Esophagus muscularis mucosa (tissue), 4 donors: Measurements from ENCODE around the gene SUPT4H1. TPM values are rescaled to one million over a fixed set of nuclear protein-coding genes. Genes with fewer than 3 reads are reported as not detected.
"Not testable (repeated sequence)": the region's sequence is repeated elsewhere in the genome, so short reads cannot be mapped to it uniquely, and the experiment has no call there.

Experiments
- DNase-seq: peaks from one replicate; pipeline ENCODE4 v3.0.0-alpha.2; 2017; ENCODE audit errors: extremely low spot score
- H3K27ac ChIP-seq, 4 donors: fragments of 200-600 bp; sonication (generic); replicated peaks in 1 of 4; 1 replicate in 3 of 4; 2 replicates in 1 of 4; pipeline ENCODE4 v1.5.1; 2016 to 2019; ENCODE audit warnings: mild to moderate bottlenecking in 1 of 4
- H3K27me3 ChIP-seq, 4 donors: fragments of 200-600 bp; sonication (generic); one replicate each; pipeline versions ENCODE4 v1.5.1 to v1.6.0; 2016 to 2019
- H3K36me3 ChIP-seq, 4 donors: fragments of 200-600 bp; sonication (generic); one replicate each; pipeline ENCODE4 v1.5.1; 2016 to 2019
- H3K4me1 ChIP-seq, 4 donors: fragments of 200-600 bp; sonication (generic); one replicate each; pipeline ENCODE4 v1.5.1; 2016 to 2019
- H3K4me3 ChIP-seq, 4 donors: fragments of 200-600 bp; sonication (generic); 1 replicate in 2 of 4; 2 replicates in 2 of 4; pipeline ENCODE4 v1.5.1; 2016 to 2019; ENCODE audit warnings: mild to moderate bottlenecking in 4 of 4, moderate library complexity in 1 of 4
- H3K9me3 ChIP-seq, 4 donors: fragments of 200-600 bp; sonication (generic); 1 replicate in 3 of 4; 2 replicates in 1 of 4; pipeline ENCODE4 v1.5.1; 2016 to 2019
- EP300 ChIP-seq: sonication (generic); formaldehyde crosslinking; IDR thresholded peaks from one replicate; pipeline ENCODE4 v1.6.1; 2017; ENCODE audit warnings: antibody characterized with exemption
- POLR2A ChIP-seq: fragments of 450-650 bp; IDR thresholded peaks from one replicate; pipeline ENCODE4 v1.6.1; 2017; ENCODE audit warnings: antibody characterized with exemption, moderate library complexity, mild to moderate bottlenecking, low read depth
- POLR2AphosphoS5 ChIP-seq, 2 donors: sonication (generic); formaldehyde crosslinking; IDR thresholded peaks; one replicate each; pipeline ENCODE4 v1.6.1; 2017; ENCODE audit warnings: antibody characterized with exemption in 2 of 2
- WGBS: methylation state at CpG from one replicate; pipeline ENCODE4 v1.1.5; 2018; 5-methylcytosine and 5-hydroxymethylcytosine counted together
- intact Hi-C: fragments of 100-400 bp; cut with DNase I; formaldehyde crosslinking; loops from one replicate; pipeline ENCODE4 v1.15.1; 2023
- total RNA-seq, 4 donors: library from RNA; depleted of rRNA; stranded (reverse); fragments of >200 nt; gene quantifications; one replicate each; pipeline versions ENCODE4 v1.1.0 to v1.2.1, GENCODE V29; 2016
- TF ChIP-seq, protein P1 (sequence below), 3 experiments: fragments of 200-600 bp in 2 of 3; fragments of 450-650 bp in 1 of 3; sonication (generic) in 2 of 3; IDR thresholded peaks; one replicate each; pipeline ENCODE4 v1.5.1; 2017 to 2019; ENCODE audit warnings: antibody characterized with exemption in 3 of 3, mild to moderate bottlenecking in 2 of 3, moderate library complexity in 1 of 3

Gene SUPT4H1
- total RNA-seq, 4 donors from 2014 or later: 35.3 to 59.6 (median 47.0) TPM

DNA sequence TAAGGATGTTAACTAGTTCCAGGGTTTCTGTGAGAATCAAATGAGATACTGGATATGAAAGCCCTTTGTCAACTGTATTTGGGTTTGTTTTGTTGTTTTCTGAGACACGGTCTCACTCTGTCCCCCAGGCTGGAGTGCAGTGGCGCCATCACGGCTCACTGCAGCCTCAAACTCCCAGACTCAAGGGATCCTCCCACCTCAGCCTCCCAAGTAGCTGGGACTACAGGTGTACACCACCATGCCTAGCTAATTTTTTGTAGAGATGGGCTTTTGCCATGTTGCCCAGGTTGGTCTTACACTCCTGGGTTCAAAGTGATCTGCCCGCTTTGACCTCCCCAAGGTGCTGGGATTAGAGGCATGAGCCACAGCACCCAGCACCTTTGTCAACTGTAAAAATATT, 8.9 kb downstream of the SUPT4H1 start:
- WGBS: 97% methylated on average over 4 of the region's 4 CpGs
- no peak overlapping the region for H3K27ac ChIP-seq
- no peak overlapping the region for H3K4me3 ChIP-seq
- intact Hi-C loops: loop anchor here (10.0 kb wide), 1 partner anchor 328 kb away; no protein-coding TSS in a partner anchor
- H3K4me1 ChIP-seq: peaks cover 0 to 25% (median 11%) of the 10 kb centered on the region in 4 donors
- H3K27me3 ChIP-seq: no peaks in the 10 kb centered on the region
- peaks cover 38 to 52% (median 47%) of the 10 kb centered on the region in 4 donors for H3K36me3 ChIP-seq
- DNase-seq: no peak
- no peaks in the 10 kb centered on the region for H3K9me3 ChIP-seq
- TF ChIP-seq EP300: no peak
- no peak for TF ChIP-seq POLR2AphosphoS5 (IDR thresholded peaks at IDR 0.05)
- TF ChIP-seq, protein P1, sequence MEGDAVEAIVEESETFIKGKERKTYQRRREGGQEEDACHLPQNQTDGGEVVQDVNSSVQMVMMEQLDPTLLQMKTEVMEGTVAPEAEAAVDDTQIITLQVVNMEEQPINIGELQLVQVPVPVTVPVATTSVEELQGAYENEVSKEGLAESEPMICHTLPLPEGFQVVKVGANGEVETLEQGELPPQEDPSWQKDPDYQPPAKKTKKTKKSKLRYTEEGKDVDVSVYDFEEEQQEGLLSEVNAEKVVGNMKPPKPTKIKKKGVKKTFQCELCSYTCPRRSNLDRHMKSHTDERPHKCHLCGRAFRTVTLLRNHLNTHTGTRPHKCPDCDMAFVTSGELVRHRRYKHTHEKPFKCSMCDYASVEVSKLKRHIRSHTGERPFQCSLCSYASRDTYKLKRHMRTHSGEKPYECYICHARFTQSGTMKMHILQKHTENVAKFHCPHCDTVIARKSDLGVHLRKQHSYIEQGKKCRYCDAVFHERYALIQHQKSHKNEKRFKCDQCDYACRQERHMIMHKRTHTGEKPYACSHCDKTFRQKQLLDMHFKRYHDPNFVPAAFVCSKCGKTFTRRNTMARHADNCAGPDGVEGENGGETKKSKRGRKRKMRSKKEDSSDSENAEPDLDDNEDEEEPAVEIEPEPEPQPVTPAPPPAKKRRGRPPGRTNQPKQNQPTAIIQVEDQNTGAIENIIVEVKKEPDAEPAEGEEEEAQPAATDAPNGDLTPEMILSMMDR (IDR thresholded peaks at IDR 0.05): no peak
- no peak for TF ChIP-seq POLR2A

DNA sequence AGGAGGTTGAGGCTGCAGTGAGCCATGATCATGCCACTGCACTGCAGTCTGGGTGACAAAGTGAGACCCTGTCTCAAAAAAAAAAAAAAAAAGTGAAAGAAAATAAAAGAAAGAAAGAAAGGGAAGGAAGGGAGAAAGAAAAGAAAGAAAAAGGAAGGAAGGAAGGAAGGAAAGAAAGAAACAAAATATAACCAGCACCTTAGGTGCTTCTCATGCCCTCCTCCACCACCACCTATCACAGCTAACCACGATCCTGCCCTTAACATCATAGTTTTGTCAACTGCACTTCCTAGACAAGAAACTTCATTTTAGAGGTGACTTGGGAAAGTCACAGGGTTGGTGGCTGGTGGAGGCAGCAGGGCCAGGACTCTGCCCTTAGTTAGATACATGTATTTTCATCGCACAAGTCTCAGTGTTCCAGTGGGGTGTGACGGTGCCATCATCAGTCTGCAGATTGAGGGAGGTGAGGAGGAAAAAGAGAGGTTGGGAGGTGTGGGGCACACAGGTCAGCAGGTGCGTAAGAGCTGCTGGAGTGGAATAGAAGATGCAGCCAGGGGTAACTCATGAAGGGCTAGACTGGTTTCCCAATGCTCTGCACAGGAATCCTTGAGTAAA, 10.0 kb downstream of the SUPT4H1 start:
- Histone ChIP-seq H3K4me1 (peaks cover 0 to 36% (median 23%) of the 10 kb centered on the region in 4 donors), H3K9me3 (no peaks in the 10 kb centered on the region), H3K27me3 (peaks cover 0 to 5% (median 0%) of the 10 kb centered on the region in 4 donors), H3K4me3 (no peak overlapping the region), H3K27ac (no peak overlapping the region), H3K36me3 (peaks cover 27 to 40% (median 36%) of the 10 kb centered on the region in 4 donors)
- DNase-seq: no peak
- intact Hi-C loops: loop anchor here (10.0 kb wide), 1 partner anchor 327 kb away; no protein-coding TSS in a partner anchor
- TF ChIP-seq, protein P1 (IDR thresholded peaks at IDR 0.05): no peak
- no peak for TF ChIP-seq POLR2AphosphoS5 (IDR thresholded peaks at IDR 0.05)
- 84% methylated on average over 4 of the region's 4 CpGs for WGBS

DNA sequence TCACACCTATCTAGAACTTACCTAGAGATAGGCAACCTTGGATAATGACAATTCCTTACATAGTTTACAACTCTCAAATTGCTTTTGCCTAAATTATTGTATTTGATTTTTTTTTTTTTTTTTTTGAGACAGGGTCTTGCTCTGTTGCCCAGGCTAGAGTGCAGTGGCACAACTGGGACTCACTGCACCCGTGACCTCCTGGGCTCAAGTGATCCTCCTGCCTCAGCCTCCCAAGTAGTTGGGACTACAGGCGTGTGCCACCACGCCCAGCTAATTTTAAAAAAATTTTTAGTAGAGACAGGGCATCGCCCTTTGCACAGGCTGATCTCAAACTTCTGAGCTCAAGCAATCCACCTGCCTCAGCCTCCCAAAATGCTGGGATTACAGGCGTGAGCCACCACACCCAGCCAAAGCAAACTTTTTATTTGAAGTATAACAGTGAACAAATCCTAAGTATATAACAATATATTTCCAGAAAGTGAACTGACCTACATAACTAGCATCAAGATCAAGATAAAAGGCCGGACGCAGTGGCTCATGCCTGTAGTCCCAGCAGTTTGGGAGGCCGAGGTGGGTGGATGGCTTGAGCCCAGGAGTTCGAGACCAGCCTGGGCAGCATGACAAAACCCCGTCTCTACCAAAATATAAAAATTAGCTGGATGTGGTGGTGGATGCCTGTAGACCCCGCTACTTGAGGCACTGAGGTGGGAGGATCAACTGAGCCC, 10.7 kb downstream of the SUPT4H1 start:
- Histone ChIP-seq H3K36me3 (peaks cover 20 to 33% (median 29%) of the 10 kb centered on the region in 4 donors), H3K4me1 (peaks cover 2 to 43% (median 29%) of the 10 kb centered on the region in 4 donors)
- intact Hi-C loops: loop anchor here (10.0 kb wide), 1 partner anchor 326 kb away; no protein-coding TSS in a partner anchor
- not testable (repeated sequence) for H3K4me3 ChIP-seq, H3K27me3 ChIP-seq, H3K9me3 ChIP-seq, H3K27ac ChIP-seq, DNase-seq
- 94% methylated on average over 11 of the region's 11 CpGs for WGBS

DNA sequence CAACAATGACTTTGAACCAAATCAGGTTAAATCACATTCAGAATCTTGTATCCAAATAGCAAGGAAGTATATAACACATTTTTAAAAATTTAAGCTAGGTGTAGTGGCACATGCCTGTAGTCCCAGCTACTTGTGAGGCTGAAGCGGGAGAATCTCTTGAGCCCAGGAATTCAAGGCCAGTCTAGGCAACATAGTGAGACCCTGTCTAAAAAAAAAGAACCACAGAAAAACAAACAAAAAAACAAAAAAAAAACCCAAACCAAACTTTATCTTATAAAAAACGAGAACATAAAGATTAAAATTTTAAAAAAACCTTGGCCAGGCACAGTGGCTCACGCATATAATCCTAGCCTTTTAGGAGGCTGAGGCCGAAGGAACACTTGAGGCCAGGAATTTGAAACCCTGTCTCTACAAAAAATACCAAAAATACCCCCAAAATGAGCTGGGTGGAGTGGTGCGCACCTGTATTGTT, 11.6 kb downstream of the SUPT4H1 start:
- peak overlapping the region in 2 of 4 donors; percentile 74 to 84 for H3K27ac ChIP-seq

DNA sequence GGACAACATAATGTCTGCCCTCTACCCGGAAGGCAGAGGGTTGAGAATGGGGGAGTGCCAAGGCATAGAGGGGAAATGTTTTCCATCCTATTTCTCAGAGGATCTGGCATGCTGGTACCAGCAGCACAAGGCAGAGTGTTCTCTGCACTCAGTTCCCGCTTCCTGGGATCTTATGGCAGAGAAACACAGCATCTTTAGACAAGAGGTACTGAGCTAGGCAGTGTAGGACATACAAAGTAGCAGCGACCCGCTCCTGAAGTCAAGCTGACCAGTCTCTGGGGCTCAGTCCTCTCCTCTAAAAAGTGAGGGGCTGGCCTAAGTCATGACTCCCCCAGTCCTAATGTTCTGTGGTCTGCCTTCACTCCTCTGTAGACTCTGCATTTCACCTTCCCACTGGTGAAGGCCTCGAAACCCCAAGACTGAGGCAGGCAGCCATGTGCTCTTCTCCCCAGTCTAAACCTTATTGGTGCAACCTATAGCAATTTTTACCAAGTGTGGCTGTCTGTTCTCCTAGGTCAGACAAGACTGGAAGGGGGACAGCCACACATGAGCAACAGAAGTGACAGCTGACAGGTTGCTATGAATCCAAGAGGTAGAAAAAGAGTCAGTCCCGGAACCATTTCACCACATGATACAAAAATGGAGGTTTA, 12.1 kb downstream of the SUPT4H1 start:
- peaks cover 6 to 53% (median 40%) of the 10 kb centered on the region in 4 donors for H3K4me1 ChIP-seq
- H3K27me3 ChIP-seq: peaks cover 0 to 5% (median 0%) of the 10 kb centered on the region in 4 donors
- peak overlapping the region; percentile 6 to 26 (median 12) for H3K4me3 ChIP-seq
- H3K36me3 ChIP-seq: peaks cover 6 to 19% (median 15%) of the 10 kb centered on the region in 4 donors
- 85% methylated on average over 6 of the region's 6 CpGs for WGBS
- TF ChIP-seq EP300 (no peak), POLR2AphosphoS5 (IDR thresholded peaks at IDR 0.05) (no peak), POLR2A (no peak)
- TF ChIP-seq, protein P1 (IDR thresholded peaks at IDR 0.05): no peak
- no peak for DNase-seq
- no peaks in the 10 kb centered on the region for H3K9me3 ChIP-seq
- peak overlapping the region; percentile 38 to 84 (median 74) for H3K27ac ChIP-seq
- intact Hi-C loops: loop anchor here (10.0 kb wide), 1 partner anchor 325 kb away; no protein-coding TSS in a partner anchor

More for the DNA sequence above, 11.6 kb downstream of the SUPT4H1 start:
- Histone ChIP-seq H3K27me3 (peaks cover 0 to 5% (median 0%) of the 10 kb centered on the region in 4 donors), H3K4me3 (no peak overlapping the region), H3K9me3 (no peaks in the 10 kb centered on the region), H3K36me3 (peaks cover 11 to 25% (median 20%) of the 10 kb centered on the region in 4 donors), H3K4me1 (peaks cover 6 to 50% (median 36%) of the 10 kb centered on the region in 4 donors)
- TF ChIP-seq POLR2AphosphoS5 (IDR thresholded peaks at IDR 0.05) (no peak), EP300 (no peak), POLR2A (no peak)
- no peak for DNase-seq
- intact Hi-C loops: loop anchor here (10.0 kb wide), 1 partner anchor 326 kb away; no protein-coding TSS in a partner anchor
- WGBS: 90% methylated on average over 5 of the region's 5 CpGs
